H1 (cell line): Measurements from ENCODE around the gene L3MBTL4. TPM values are rescaled to one million over a fixed set of nuclear protein-coding genes. Genes with fewer than 3 reads are reported as not detected.

Source experiments
- CTCF ChIA-PET: fragments of 300-600 bp; sonication (Branson Sonifier 250); formaldehyde crosslinking; loops from one replicate; lab custom pipeline; 2021; ENCODE audit not compliant: partially characterized antibody; lab: Charles Lee
- POLR2A ChIA-PET: fragments of 300-600 bp; sonication (Branson Sonifier 250); formaldehyde crosslinking; loops from one replicate; lab custom pipeline; 2021; ENCODE audit warnings: inconsistent platforms; ENCODE audit not compliant: partially characterized antibody; lab: Charles Lee
- DNase-seq, 2 experiments: peaks; one replicate each; pipeline versions ENCODE4 v3.0.0 to v3.0.0-alpha.2; 2010 to 2022; ENCODE audit warnings: low spot score in 2 of 2, low read depth in 1 of 2, mixed read lengths in 1 of 2
- FAIRE-seq: peaks from 2 replicates; lab custom pipeline; 2011; peaks lifted over from hg19 to GRCh38; lab: Jason Lieb, UNC
- H2AFZ ChIP-seq: 2 replicates; pipeline ENCODE4 v1.8.1; 2012; ENCODE audit warnings: low read length, inconsistent platforms
- H2AK5ac ChIP-seq: 2 replicates; pipeline ENCODE4 v1.6.1; 2013; ENCODE audit warnings: low read depth, low read length
- H2BK120ac ChIP-seq: replicated peaks from 2 replicates; pipeline ENCODE3; 2013; ENCODE audit warnings: low read depth, low read length, inconsistent platforms
- H2BK12ac ChIP-seq: 2 replicates; pipeline ENCODE4 v1.6.1; 2013; ENCODE audit warnings: low read depth, low read length
- H2BK15ac ChIP-seq: 2 replicates; pipeline ENCODE4 v1.6.1; 2013; ENCODE audit warnings: low read length
- H2BK20ac ChIP-seq: 2 replicates; pipeline ENCODE4 v1.6.1; 2013; ENCODE audit warnings: low read length
- H2BK5ac ChIP-seq: 2 replicates; pipeline ENCODE4 v1.6.1; 2013; ENCODE audit warnings: low read depth, low read length
- H3K14ac ChIP-seq: 2 replicates; pipeline ENCODE4 v1.6.1; 2013; ENCODE audit warnings: inconsistent platforms; ENCODE audit not compliant: insufficient read length
- H3K18ac ChIP-seq: 2 replicates; pipeline ENCODE4 v1.6.1; 2013; ENCODE audit warnings: low read length; ENCODE audit errors: extremely low read depth
- H3K23ac ChIP-seq: 2 replicates; pipeline ENCODE4 v1.6.1; 2013; ENCODE audit warnings: inconsistent platforms; ENCODE audit not compliant: insufficient read length
- H3K23me2 ChIP-seq: 2 replicates; pipeline ENCODE4 v1.6.1; 2013; ENCODE audit warnings: low read depth, low read length
- H3K27ac ChIP-seq: 2 replicates; pipeline ENCODE4 v1.6.1; 2011; ENCODE audit warnings: low read depth, low read length, inconsistent platforms
- H3K27me3 ChIP-seq, 4 experiments: replicated peaks in 1 of 4; 1 replicate in 1 of 4; 2 replicates in 3 of 4; pipeline versions ENCODE4 v1.6.1 to v1.8.1; 2011 to 2013; ENCODE audit warnings: low read length in 3 of 4, mild to moderate bottlenecking in 3 of 4, inconsistent platforms in 2 of 4, mixed read lengths in 2 of 4, moderate library complexity in 1 of 4; ENCODE audit not compliant: control insufficient read depth in 3 of 4, insufficient read depth in 3 of 4; ENCODE audit errors: extremely low read depth in 1 of 4
- H3K36me3 ChIP-seq, 4 experiments: 2 replicates each; pipeline versions ENCODE4 v1.6.1 to v1.8.1; 2011 to 2013; ENCODE audit warnings: mild to moderate bottlenecking in 4 of 4, low read length in 3 of 4, moderate library complexity in 2 of 4, control low read depth in 1 of 4, inconsistent platforms in 1 of 4; ENCODE audit not compliant: insufficient read depth in 4 of 4, control insufficient read depth in 2 of 4
- H3K4ac ChIP-seq: replicated peaks from 2 replicates; pipeline ENCODE3; 2013; ENCODE audit warnings: low read length, low read depth, mixed read lengths, inconsistent platforms; ENCODE audit not compliant: insufficient read length
- H3K4me1 ChIP-seq, 4 experiments: replicated peaks in 1 of 4; 1 replicate in 1 of 4; 2 replicates in 3 of 4; pipeline versions ENCODE4 v1.6.1 to v1.8.1; 2011 to 2013; ENCODE audit warnings: low read length in 3 of 4, inconsistent platforms in 2 of 4, mixed read lengths in 1 of 4; ENCODE audit not compliant: insufficient read depth in 4 of 4, control insufficient read depth in 3 of 4
- H3K4me2 ChIP-seq, 2 experiments: 2 replicates each; pipeline versions ENCODE4 v1.6.1 to v1.8.1; 2011 to 2013; ENCODE audit warnings: low read depth in 2 of 2, low read length in 2 of 2, control low read depth in 1 of 2, inconsistent platforms in 1 of 2, mild to moderate bottlenecking in 1 of 2; ENCODE audit not compliant: insufficient read depth in 1 of 2
- H3K4me3 ChIP-seq, 4 experiments: fragments of 200-600, 300-600 bp in 1 of 4; sonication (generic), shearing (Covaris generic), sonication (Bioruptor Twin) in 1 of 4; 2 replicates each; pipeline versions ENCODE4 v1.5.1 to v1.8.1; 2011 to 2016; ENCODE audit warnings: low read length in 4 of 4, low read depth in 3 of 4, control low read depth in 2 of 4, inconsistent platforms in 2 of 4, mild to moderate bottlenecking in 2 of 4, mixed read lengths in 1 of 4, moderate library complexity in 1 of 4; ENCODE audit not compliant: insufficient read depth in 2 of 4; ENCODE audit errors: extremely low read depth in 1 of 4
- H3K56ac ChIP-seq: replicated peaks from 2 replicates; pipeline ENCODE3; 2013; ENCODE audit warnings: low read depth, mild to moderate bottlenecking, mixed read lengths, low read length, inconsistent platforms; ENCODE audit not compliant: insufficient read length
- H3K79me1 ChIP-seq: 2 replicates; pipeline ENCODE4 v1.6.1; 2013; ENCODE audit warnings: low read depth, low read length, control low read depth
- H3K79me2 ChIP-seq, 2 experiments: 2 replicates each; pipeline versions ENCODE4 v1.6.1 to v1.8.1; 2012 to 2013; ENCODE audit warnings: low read length in 2 of 2, mild to moderate bottlenecking in 2 of 2, inconsistent platforms in 1 of 2; ENCODE audit not compliant: insufficient read depth in 2 of 2, control insufficient read depth in 1 of 2
- H3K9ac ChIP-seq, 4 experiments: replicated peaks in 1 of 4; 1 replicate in 1 of 4; 2 replicates in 3 of 4; pipeline versions ENCODE4 v1.6.1 to v1.8.1; 2011 to 2013; ENCODE audit warnings: low read depth in 3 of 4, low read length in 3 of 4, control low read depth in 2 of 4, mild to moderate bottlenecking in 2 of 4, moderate library complexity in 2 of 4, inconsistent platforms in 1 of 4; ENCODE audit errors: extremely low read depth in 1 of 4
- H3K9me3 ChIP-seq, 2 experiments: 2 replicates each; pipeline versions ENCODE4 v1.6.1 to v1.8.1; 2012 to 2013; ENCODE audit warnings: mild to moderate bottlenecking in 2 of 2, moderate library complexity in 2 of 2, control low read depth in 1 of 2, inconsistent platforms in 1 of 2, low read depth in 1 of 2, low read length in 1 of 2, mixed read lengths in 1 of 2; ENCODE audit not compliant: insufficient read depth in 2 of 2
- H4K20me1 ChIP-seq, 2 experiments: replicated peaks in 1 of 2; 2 replicates each; pipeline versions ENCODE3 to v1.8.1; 2011 to 2013; ENCODE audit warnings: inconsistent platforms in 2 of 2, low read length in 2 of 2, mild to moderate bottlenecking in 1 of 2; ENCODE audit not compliant: insufficient read depth in 2 of 2, control insufficient read depth in 1 of 2
- H4K5ac ChIP-seq: 2 replicates; pipeline ENCODE4 v1.6.1; 2013; ENCODE audit warnings: low read length, low read depth, mixed read lengths, inconsistent platforms; ENCODE audit not compliant: insufficient read length
- H4K8ac ChIP-seq: 2 replicates; pipeline ENCODE4 v1.8.0; 2013; ENCODE audit warnings: mild to moderate bottlenecking, moderate library complexity, low read length, inconsistent platforms; ENCODE audit not compliant: insufficient read depth; ENCODE audit errors: extremely low read depth
- H4K91ac ChIP-seq: replicated peaks from 2 replicates; pipeline ENCODE3; 2013; ENCODE audit warnings: low read length, mixed read lengths, inconsistent platforms; ENCODE audit not compliant: insufficient read length
- ASH2L ChIP-seq: fragments of 200-600, 300-600 bp; sonication (generic); IDR thresholded peaks from one replicate; pipeline ENCODE4 v1.7.1; 2017; ENCODE audit warnings: low read length
- BRCA1 ChIP-seq: IDR thresholded peaks from 2 replicates; pipeline ENCODE4 v1.6.1; 2012; ENCODE audit warnings: low read depth, low read length, improper control_type of control experiment
- CTBP2 ChIP-seq: IDR thresholded peaks from 2 replicates; pipeline ENCODE4 v1.7.0; 2011; ENCODE audit warnings: borderline replicate concordance, mild to moderate bottlenecking, moderate library complexity, mixed read lengths, low read length; ENCODE audit not compliant: insufficient read depth, insufficient read length
- EZH2 ChIP-seq: fragments of 200-600 bp; sonication (generic); IDR thresholded peaks from 2 replicates; pipeline ENCODE4 v1.7.1; 2012; ENCODE audit warnings: low read depth, mild to moderate bottlenecking, moderate library complexity, low read length, inconsistent platforms; ENCODE audit not compliant: severe bottlenecking
- HDAC2 ChIP-seq, 2 experiments: fragments of 300-600 bp in 1 of 2; sonication (generic) in 1 of 2; IDR thresholded peaks; 2 replicates each; pipeline ENCODE4 v1.6.1; 2011 to 2012; ENCODE audit warnings: low read depth in 2 of 2, low read length in 2 of 2, mild to moderate bottlenecking in 2 of 2, moderate library complexity in 2 of 2, borderline replicate concordance in 1 of 2, inconsistent platforms in 1 of 2
- KDM4A ChIP-seq: IDR thresholded peaks from one replicate; pipeline ENCODE4 v1.7.1; 2012; ENCODE audit warnings: low read depth, mild to moderate bottlenecking, moderate library complexity, low read length, inconsistent platforms; ENCODE audit not compliant: severe bottlenecking
- POLR2A ChIP-seq, 2 experiments: IDR thresholded peaks; 1 replicate in 1 of 2; 2 replicates in 1 of 2; pipeline ENCODE4 v1.6.1; 2011; ENCODE audit warnings: low read depth in 2 of 2, low read length in 2 of 2, mild to moderate bottlenecking in 2 of 2; ENCODE audit errors: control extremely low read depth in 1 of 2
- SIX5 ChIP-seq: IDR thresholded peaks from 2 replicates; pipeline ENCODE4 v1.6.1; 2011; ENCODE audit warnings: mild to moderate bottlenecking, low read depth, low read length
- SP1 ChIP-seq: IDR thresholded peaks from 2 replicates; pipeline ENCODE4 v1.6.1; 2011; ENCODE audit warnings: low read depth, low read length
- TAF1 ChIP-seq: IDR thresholded peaks from 2 replicates; pipeline ENCODE4 v1.6.1; 2011; ENCODE audit warnings: mild to moderate bottlenecking, low read depth, low read length
- TAF7 ChIP-seq: optimal IDR thresholded peaks from 2 replicates; pipeline ENCODE3; 2011; ENCODE audit warnings: low read depth, mild to moderate bottlenecking, inconsistent platforms, low read length, moderate library complexity, borderline replicate concordance
- TEAD4 ChIP-seq: IDR thresholded peaks from 2 replicates; pipeline ENCODE4 v1.6.1; 2012; ENCODE audit warnings: low read depth, low read length, inconsistent platforms, mixed read lengths
- USF2 ChIP-seq: IDR thresholded peaks from 2 replicates; pipeline ENCODE4 v1.6.1; 2011; ENCODE audit warnings: low read length, improper control_type of control experiment
- YY1 ChIP-seq: IDR thresholded peaks from 2 replicates; pipeline ENCODE4 v1.6.1; 2011; ENCODE audit warnings: low read depth, mild to moderate bottlenecking, low read length
- WGBS, 2 experiments: shearing (Covaris generic) in 1 of 2; methylation state at CpG; one replicate each; pipeline versions ENCODE4 v1.1.6 to v1.1.7; 2013 to 2015; ENCODE audit warnings: low lambda C conversion rate in 2 of 2, mixed read lengths in 2 of 2, inconsistent platforms in 1 of 2, low coverage in 1 of 2, missing lambda C conversion rate in 1 of 2; ENCODE audit not compliant: insufficient replicate concordance in 2 of 2, insufficient coverage in 1 of 2, insufficient read length in 1 of 2; ENCODE audit errors: extremely low coverage in 1 of 2, missing lambda C conversion rate in 1 of 2; 5-methylcytosine and 5-hydroxymethylcytosine counted together
- polyA plus RNA-seq, 7 experiments: library from polyadenylated mRNA; depleted of rRNA in 3 of 7; stranded (reverse) in 5 of 7; unstranded in 2 of 7; fragments of >200 nt in 5 of 7; fragments of 200-250 nt in 2 of 7; gene quantifications; 1 replicate in 5 of 7; 2 replicates in 1 of 7; 4 replicates in 1 of 7; pipeline versions ENCODE4 v1.2.1 to v1.2.3, GENCODE V29; 2011 to 2013; ENCODE audit warnings: missing spikeins in 2 of 7, mixed read lengths in 2 of 7
- total RNA-seq: library from RNA; stranded (reverse); fragmentation: NEBNext Ultra II Directional; extraction: Animal tissue kit (Norgen Biotek cat#: 25700); gene quantifications from 2 replicates; pipeline ENCODE4 v1.2.1, GENCODE V29; 2021

Gene L3MBTL4
- total and polyA plus RNA-seq, 2 of the 8 experiments (the other 6 are each of a cell fraction or from before 2014, with no cell fraction given): 1.0 to 2.1 TPM

DNA sequence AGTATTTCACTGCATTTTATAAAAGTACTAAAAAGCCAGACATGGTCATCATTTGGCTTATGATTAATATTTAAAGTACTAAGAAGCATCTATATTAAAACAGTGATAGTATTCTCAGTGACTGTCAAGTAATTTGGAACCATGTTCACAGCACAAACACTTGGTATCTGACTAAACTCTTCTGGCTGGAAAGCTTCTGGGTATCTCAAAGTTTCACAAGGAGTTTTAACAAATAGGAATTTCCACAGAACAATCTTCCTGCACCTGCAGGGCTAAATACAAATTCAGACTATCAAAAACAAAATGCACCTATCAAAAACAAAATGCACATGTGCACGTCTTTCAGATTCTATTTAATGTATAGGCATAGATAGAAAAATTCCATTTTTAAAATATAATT is 158.8 kb downstream of the L3MBTL4 start:
- Histone ChIP-seq H2AK5ac (no peak overlapping the region), H3K4me2 (no peak overlapping the region), H4K8ac (no peak overlapping the region), H2BK20ac (no peak overlapping the region), H4K5ac (no peak overlapping the region), H3K56ac (no peak overlapping the region), H2BK5ac (no peak overlapping the region), H3K4me3 (no peak overlapping the region), H3K27me3 (no peaks in the 10 kb centered on the region), H3K79me1 (no peaks in the 10 kb centered on the region), H2BK12ac (no peak overlapping the region), H3K4me1 (peaks cover 0 to 4% (median under 1%) of the 10 kb centered on the region in 4 experiments; a peak in 2 of 7 replicates), H4K91ac (no peak overlapping the region), H3K27ac (no peak overlapping the region), H3K14ac (no peak overlapping the region), H4K20me1 (no peaks in the 10 kb centered on the region), H3K4ac (no peak overlapping the region), H3K79me2 (no peaks in the 10 kb centered on the region), H3K9me3 (0 out of 4 replicates have a peak, but pooled peaks cover 0 to 4% of the 10 kb centered on the region in 2 experiments), H3K23me2 (no peaks in the 10 kb centered on the region), H3K36me3 (no peaks in the 10 kb centered on the region), H2BK15ac (no peak overlapping the region), H3K18ac (no peak overlapping the region), H3K23ac (no peak overlapping the region), H2BK120ac (no peak overlapping the region), H2AFZ (no peak overlapping the region), H3K9ac (no peak overlapping the region)
- POLR2A ChIA-PET: no interaction called here
- CTCF ChIA-PET: no interaction called here
- DNase-seq (no peak), FAIRE-seq (no peak)
- 95% methylated on average over 1 of the region's 1 CpG; no CpG with 5 or more reads in 1 of the 2 experiments for WGBS, 2 experiments
- TF ChIP-seq CTBP2: no peak
- TF ChIP-seq TAF1: no peak
- no peak for TF ChIP-seq KDM4A
- no peak for TF ChIP-seq POLR2A (IDR thresholded peaks at IDR 0.05; ENCODE audit: control extremely low read depth in 1 of 2, low read depth in 2 of 2, low read length in 2 of 2)
- TF ChIP-seq SP1: no peak
- no peak for TF ChIP-seq SIX5
- TF ChIP-seq TEAD4: no peak
- no peak for TF ChIP-seq TAF7
- TF ChIP-seq EZH2: no peak
- TF ChIP-seq USF2: no peak
- no peak for TF ChIP-seq YY1
- TF ChIP-seq ASH2L: no peak
- no peak for TF ChIP-seq BRCA1
- no peak for TF ChIP-seq HDAC2 (IDR thresholded peaks at IDR 0.05; ENCODE audit: borderline replicate concordance in 1 of 2, low read depth in 2 of 2, low read length in 2 of 2)
